ENCODE data around the gene NES. TPM values are rescaled to one million over a fixed set of nuclear protein-coding genes. Genes with fewer than 3 reads are reported as not detected.
A peak's percentile ranks its signal among the peaks of the same experiment; 100 is the strongest.

Gene NES
- total RNA-seq, 4 donors from 2014 or later = 16.6 to 37.4 (median 32.5) TPM

DNA sequence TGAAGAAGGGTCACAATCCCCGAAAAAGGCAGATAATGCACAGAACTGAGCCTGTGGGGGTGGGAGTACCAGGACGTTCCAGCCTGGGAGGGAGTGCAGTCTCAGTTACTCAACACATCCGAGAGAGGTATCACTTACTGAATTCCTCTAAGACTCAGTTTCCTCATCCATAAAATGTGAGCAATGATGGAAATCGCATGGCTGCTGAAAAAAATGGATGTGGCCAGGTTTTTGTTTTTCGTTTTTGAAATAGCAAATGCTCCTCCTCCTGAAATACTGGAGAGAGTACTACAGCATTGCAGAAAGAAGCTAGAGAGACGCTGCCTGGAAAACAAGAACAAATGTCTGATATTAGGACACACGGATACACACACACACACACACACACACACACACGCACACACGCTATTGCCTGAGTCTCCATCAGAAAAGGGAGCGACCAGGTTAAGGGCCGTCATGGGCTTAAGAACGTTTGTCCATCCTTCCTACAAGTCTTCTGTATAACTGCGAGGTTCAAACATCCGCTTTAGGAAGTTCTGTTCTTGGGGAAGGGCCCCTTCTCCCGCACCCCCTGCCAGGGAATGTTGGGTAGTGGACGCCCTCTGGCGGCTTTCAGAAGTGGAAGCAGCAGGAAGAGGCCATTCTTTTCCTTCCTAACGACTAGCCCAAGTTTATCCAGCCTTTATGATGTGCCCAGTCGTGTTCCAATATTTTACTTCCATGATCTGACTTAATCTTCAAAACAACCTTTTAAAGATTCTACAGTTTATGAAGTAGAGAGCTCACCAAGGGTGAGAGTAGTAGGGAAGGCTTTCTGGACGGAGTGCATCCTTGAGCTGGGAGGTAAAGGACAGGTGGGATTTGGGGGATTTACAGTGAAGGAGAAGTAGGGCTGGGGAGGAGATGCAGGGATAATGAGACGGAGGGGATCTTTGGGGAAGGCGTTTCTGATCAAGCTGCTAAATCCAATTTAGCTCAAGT, 699 bp upstream of the NES start:
- DNase-seq (ENCODE audit: extremely low spot score) = no peak

DNA sequence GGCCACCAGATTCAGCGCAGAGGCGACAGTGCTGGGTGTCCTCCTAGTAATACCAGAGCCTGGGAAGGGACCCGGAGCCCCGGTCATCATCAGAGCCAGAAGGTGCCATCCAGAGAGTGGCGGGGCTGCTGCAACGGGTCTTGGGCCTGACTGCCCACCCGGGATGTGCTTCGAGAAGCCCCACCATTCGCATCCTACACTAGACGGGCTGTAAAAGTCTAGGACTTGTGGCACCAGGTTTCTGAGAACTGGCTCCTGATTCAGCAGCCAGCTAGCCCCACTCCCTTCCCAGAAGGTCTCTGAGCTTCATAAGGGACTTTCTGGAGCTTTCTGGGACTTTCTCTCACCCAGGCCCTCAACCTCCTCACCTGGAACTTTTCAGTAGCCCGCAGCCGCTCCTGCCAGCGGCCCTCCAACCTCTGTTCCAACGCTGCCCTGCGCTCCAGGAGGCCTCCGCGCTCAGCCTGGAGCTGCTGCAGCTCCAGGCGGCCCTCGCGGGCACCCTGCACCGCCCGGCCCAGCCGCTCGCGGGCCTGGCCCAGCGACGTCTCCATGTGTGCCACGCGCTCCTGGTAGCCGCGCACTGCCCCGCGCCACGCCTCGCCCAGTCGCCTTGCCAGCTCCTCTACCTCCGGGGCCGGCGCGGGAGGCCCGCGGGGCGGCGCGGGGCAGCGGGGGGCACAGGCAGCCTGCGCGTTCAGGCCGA, 940 bp downstream of the NES start:
- 40% methylated on average over 1 of the region's 49 CpGs for WGBS
- Histone ChIP-seq H3K36me3 (peaks cover 0 to 38% (median 15%) of the 10 kb centered on the region in 4 donors), H3K4me3 (peak overlapping the region; percentile 49 to 57 (median 56)), H3K4me1 (peaks cover 40 to 53% (median 53%) of the 10 kb centered on the region in 4 donors), H3K9me3 (no peaks in the 10 kb centered on the region), H3K27ac (replicated peaks in 1 of 4) (peak overlapping the region; percentile 64 to 83 (median 79)), H3K27me3 (peaks cover 0 to 32% (median 6%) of the 10 kb centered on the region in 4 donors)
- no peak for DNase-seq (ENCODE audit: extremely low spot score)
- TF ChIP-seq, protein P1, sequence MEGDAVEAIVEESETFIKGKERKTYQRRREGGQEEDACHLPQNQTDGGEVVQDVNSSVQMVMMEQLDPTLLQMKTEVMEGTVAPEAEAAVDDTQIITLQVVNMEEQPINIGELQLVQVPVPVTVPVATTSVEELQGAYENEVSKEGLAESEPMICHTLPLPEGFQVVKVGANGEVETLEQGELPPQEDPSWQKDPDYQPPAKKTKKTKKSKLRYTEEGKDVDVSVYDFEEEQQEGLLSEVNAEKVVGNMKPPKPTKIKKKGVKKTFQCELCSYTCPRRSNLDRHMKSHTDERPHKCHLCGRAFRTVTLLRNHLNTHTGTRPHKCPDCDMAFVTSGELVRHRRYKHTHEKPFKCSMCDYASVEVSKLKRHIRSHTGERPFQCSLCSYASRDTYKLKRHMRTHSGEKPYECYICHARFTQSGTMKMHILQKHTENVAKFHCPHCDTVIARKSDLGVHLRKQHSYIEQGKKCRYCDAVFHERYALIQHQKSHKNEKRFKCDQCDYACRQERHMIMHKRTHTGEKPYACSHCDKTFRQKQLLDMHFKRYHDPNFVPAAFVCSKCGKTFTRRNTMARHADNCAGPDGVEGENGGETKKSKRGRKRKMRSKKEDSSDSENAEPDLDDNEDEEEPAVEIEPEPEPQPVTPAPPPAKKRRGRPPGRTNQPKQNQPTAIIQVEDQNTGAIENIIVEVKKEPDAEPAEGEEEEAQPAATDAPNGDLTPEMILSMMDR (IDR thresholded peaks at IDR 0.05) = no peak
- TF ChIP-seq POLR2A (IDR thresholded peaks at IDR 0.05; ENCODE audit: low read depth) = no peak
- TF ChIP-seq EP300 (IDR thresholded peaks at IDR 0.05) = no peak
- no peak for TF ChIP-seq POLR2AphosphoS5 (IDR thresholded peaks at IDR 0.05)
- intact Hi-C loops (cut with DNase I) = no loop called here

More for the DNA sequence above, 699 bp upstream of the NES start:
- Histone ChIP-seq H3K27me3 (peaks cover 0 to 45% (median 6%) of the 10 kb centered on the region in 4 donors), H3K36me3 (peaks cover 0 to 22% (median 6%) of the 10 kb centered on the region in 4 donors), H3K27ac (replicated peaks in 1 of 4) (peak overlapping the region; percentile 64 to 83 (median 79)), H3K9me3 (no peaks in the 10 kb centered on the region), H3K4me3 (peak overlapping the region; percentile 49 to 57 (median 56)), H3K4me1 (peaks cover 36 to 53% (median 52%) of the 10 kb centered on the region in 4 donors)
- peak; percentile 35 to 56 for TF ChIP-seq POLR2AphosphoS5 (IDR thresholded peaks at IDR 0.05)
- TF ChIP-seq EP300 (IDR thresholded peaks at IDR 0.05) = no peak
- TF ChIP-seq POLR2A (IDR thresholded peaks at IDR 0.05; ENCODE audit: low read depth) = no peak
- TF ChIP-seq, protein P1 (IDR thresholded peaks at IDR 0.05) = peak; percentile 83 to 93 (median 92)
- intact Hi-C loops (cut with DNase I) = loop anchor here (1.0 kb wide), 1 partner anchor 19 kb away; no protein-coding TSS in a partner anchor
- 4% methylated on average over 20 of the region's 22 CpGs for WGBS

DNA sequence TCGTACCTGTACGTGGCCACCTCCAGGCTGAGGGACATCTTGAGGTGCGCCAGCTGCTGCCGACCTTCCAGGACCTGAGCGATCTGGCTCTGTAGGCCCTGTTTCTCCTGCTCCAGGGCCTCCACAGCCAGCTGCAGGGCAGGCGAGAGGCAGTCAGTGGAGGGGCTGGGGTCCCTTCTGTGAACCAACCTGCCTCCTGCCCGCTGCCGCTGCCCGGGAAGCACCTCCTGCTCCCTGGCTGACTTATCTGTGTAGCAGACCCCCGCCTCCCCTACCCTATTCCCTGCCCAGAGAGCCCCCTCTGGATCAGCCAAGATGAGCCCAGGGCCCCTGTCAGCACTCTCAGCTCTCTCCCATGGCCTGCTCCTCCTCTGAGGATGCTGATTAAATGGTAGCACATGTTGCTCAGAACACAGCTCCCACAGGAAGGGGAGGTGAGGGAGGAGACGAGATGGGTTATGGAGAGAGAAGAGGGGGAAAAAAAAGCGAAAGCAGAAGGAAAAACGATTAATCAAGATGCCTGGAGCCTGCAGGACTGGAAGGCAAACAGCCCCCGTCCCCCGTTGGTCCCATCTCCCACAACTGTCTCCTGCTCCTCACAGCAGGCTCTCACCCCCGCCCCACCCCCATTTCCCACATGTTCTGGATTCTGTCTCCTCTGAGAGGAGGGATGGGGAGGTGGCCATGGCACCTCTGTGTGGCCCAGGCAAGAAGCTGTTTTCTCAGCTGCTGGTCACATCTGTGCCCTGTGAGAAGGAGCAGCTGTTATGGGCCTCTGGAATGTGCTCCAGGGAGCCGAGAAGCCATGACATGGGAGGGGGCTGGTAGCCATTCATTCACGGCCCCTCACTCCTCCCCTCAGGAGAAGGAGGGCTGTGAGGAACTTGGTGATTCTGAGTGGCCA, 1.7 kb downstream of the NES start:
- TF ChIP-seq POLR2AphosphoS5 (IDR thresholded peaks at IDR 0.05) (no peak), EP300 (IDR thresholded peaks at IDR 0.05) (no peak), POLR2A (IDR thresholded peaks at IDR 0.05; ENCODE audit: low read depth) (no peak)
- TF ChIP-seq, protein P1 (IDR thresholded peaks at IDR 0.05) = no peak
- Histone ChIP-seq H3K36me3 (peaks cover 0 to 46% (median 15%) of the 10 kb centered on the region in 4 donors), H3K9me3 (no peaks in the 10 kb centered on the region), H3K4me1 (peaks cover 48 to 61% (median 60%) of the 10 kb centered on the region in 4 donors), H3K27me3 (peaks cover 0 to 24% (median 6%) of the 10 kb centered on the region in 4 donors), H3K4me3 (peak overlapping the region; percentile 49 to 57 (median 56)), H3K27ac (replicated peaks in 1 of 4) (peak overlapping the region; percentile 64 to 83 (median 79))
- intact Hi-C loops (cut with DNase I) = no loop called here
- WGBS = 39% methylated on average over 7 of the region's 18 CpGs
- no peak for DNase-seq (ENCODE audit: extremely low spot score)

All from esophagus muscularis mucosa (tissue), 4 donors.